ENCODE data around the gene PPIF.

- TF ChIP-seq CTCF (IDR thresholded peaks at IDR 0.05) (no peak), REST (IDR thresholded peaks at IDR 0.05; ENCODE audit: insufficient read depth in 1 of 2, low read depth in 2 of 2, low read length in 1 of 2) (no peak)
Measured at GRCh38 chr10:79321951-79322350, 25.3 kb upstream of the PPIF start.

All from Panc1 (cell line).